H1 (cell line): ENCODE measurements around the gene BTBD9. TPM values are rescaled to one million over a fixed set of nuclear protein-coding genes. Genes with fewer than 3 reads are reported as not detected.

Experiments
- CHD7 ChIP-seq: fragments of 300-600 bp; sonication (generic); IDR thresholded peaks from 2 replicates; pipeline ENCODE4 v1.7.1; 2012; ENCODE audit warnings: low read length, moderate library complexity, mild to moderate bottlenecking, inconsistent platforms; ENCODE audit not compliant: insufficient replicate concordance
- GABPA ChIP-seq: IDR thresholded peaks from 2 replicates; pipeline ENCODE4 v1.6.1; 2011; ENCODE audit warnings: mild to moderate bottlenecking, low read length, moderate library complexity, borderline replicate concordance; ENCODE audit not compliant: insufficient read depth
- JUN ChIP-seq: IDR thresholded peaks from 2 replicates; pipeline ENCODE4 v1.6.1; 2011; ENCODE audit warnings: low read depth, mild to moderate bottlenecking, improper control_type of control experiment, low read length
- polyA plus RNA-seq, 7 experiments: library from polyadenylated mRNA; depleted of rRNA in 3 of 7; stranded (reverse) in 5 of 7; unstranded in 2 of 7; fragments of >200 nt in 5 of 7; fragments of 200-250 nt in 2 of 7; gene quantifications; 1 replicate in 5 of 7; 2 replicates in 1 of 7; 4 replicates in 1 of 7; pipeline versions ENCODE4 v1.2.1 to v1.2.3, GENCODE V29; 2011 to 2013; ENCODE audit warnings: missing spikeins in 2 of 7, mixed read lengths in 2 of 7
- total RNA-seq: library from RNA; stranded (reverse); fragmentation: NEBNext Ultra II Directional; extraction: Animal tissue kit (Norgen Biotek cat#: 25700); gene quantifications from 2 replicates; pipeline ENCODE4 v1.2.1, GENCODE V29; 2021

BTBD9 gene
- total and polyA plus RNA-seq, 2 of the 8 experiments (the other 6 are each of a cell fraction or from before 2014, with no cell fraction given): 0.92 to 4.1 TPM

DNA sequence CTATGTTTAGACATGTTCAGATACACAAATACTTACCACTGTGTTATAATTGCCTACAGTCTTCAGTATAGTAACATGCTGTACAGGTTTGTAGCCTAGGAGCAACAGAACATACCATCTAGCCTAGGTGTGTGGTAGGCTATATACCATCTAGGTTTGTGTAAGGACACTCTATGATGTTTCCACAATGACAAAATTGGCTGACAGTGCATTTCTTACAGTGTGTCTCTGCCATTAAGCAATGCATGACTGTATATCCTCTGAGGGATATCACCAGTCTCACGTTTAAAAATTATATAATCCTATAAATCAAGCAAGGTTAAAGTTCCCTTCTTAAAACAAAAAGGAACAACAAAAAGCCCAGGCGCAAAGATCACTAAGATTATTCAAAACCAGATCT, 352.2 kb downstream of the BTBD9 start (continued):
- TF ChIP-seq CHD7 (no peak), JUN (no peak), GABPA (no peak)
